AG20443 (cell line): ENCODE data around the gene ATP7B.
A peak's percentile ranks its signal among the peaks of the same experiment; 100 is the strongest.

Experiments
- DNase-seq: peaks from one replicate; pipeline ENCODE4 v3.0.0; 2012; ENCODE audit warnings: low spot score, mixed read lengths

ATP7B gene

DNA sequence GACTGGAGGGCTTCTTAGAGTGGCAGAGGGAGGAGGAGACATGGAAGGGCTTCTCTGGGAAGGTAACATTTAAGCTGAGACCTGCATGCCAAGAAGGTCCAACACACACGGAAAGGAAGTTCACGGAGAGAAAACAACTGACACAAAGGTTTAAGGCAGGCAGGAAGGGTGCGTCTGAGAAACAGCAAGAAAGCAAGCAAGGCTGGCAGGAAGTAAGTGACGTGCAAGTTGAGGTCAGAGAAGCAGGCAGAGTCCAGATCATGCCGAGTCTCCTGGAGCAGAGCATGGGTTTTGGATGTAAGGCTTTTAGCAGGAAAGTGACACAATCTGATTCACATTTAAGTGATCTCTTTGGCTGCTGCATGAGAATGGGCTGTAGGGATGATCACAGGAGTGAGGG is 60.5 kb downstream of the ATP7B start:
- DNase-seq, result no peak

DNA sequence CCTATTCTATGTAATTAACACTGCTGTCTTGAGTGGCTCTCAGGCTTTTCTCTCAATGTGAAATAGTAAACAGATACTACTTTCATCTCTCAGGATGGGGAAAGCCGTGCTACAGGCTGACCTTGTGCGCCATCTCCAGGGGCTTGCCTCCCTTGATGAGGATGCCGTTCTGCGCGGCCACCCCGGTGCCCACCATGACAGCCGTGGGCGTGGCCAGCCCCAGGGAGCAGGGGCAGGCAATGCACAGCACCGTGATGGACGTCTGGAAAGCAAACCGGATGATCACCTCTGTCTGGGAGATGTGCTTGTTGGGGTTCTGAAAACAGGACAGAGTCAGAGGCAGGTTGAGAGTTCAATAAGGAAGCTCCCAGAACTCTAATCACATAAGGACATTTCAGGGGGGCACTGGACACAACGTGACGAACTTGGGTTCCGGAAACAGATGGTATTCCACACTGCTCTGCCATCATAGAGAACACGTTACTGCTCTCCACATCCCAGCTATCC is 65.0 kb downstream of the ATP7B start:
- no peak for DNase-seq

DNA sequence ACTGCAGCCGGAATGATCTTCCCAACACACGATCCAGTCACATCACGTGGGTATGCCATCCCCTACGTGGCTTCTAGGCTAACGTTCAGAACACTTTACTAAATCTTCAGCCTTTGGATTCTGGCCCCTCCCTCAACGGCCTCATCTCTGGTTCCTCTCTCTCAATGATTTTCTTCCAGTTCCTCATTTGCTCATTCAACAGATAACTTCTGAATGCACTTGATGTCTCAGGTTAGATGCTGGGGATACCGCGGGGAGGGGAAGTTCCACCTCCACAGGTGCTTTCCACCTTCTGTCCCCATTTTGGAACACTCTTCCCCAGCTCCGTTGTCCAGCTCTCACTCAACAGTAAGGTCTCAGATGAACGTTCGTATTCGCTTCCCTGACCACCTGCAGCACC is 66.1 kb downstream of the ATP7B start:
- no peak for DNase-seq

DNA sequence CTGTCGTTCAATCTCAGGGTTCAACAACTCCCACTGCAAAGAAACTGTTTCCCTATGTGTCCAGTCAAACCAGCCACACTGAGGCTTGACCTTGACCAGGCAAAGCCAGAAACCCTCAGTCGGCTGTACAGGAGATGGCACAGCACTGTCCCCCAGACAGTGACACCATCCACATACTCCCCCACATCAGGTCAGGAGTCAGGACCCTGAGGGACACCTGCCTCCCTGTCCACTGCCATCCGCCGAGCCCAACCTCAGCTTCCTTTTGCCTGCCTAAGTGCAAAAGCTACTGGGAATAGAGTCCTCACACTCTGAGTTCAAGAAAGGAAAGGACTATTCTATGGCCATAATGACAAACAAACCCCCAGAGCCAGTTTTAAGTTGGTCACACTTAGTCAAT is 66.8 kb downstream of the ATP7B start:
- DNase-seq, result no peak

DNA sequence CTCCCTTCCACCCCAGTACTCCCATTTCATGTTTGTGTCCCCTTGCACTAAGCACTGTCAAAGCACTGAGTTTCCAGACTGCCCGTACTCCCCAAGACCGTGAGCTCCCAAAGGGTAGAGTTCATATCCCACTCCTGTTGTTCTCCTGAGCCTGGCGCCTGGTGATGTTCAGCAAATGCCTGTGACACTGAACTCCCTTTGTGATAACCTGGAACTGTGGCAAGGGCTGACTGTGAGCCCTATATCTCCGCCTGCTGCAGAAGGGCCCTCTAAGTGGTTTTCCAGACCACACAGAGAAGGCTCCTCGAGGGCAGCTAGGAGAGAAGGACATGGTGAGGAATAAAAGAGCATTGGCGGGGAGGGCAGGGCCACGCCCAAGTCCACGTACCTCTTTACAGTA is 67.5 kb downstream of the ATP7B start:
- DNase-seq, result no peak

DNA sequence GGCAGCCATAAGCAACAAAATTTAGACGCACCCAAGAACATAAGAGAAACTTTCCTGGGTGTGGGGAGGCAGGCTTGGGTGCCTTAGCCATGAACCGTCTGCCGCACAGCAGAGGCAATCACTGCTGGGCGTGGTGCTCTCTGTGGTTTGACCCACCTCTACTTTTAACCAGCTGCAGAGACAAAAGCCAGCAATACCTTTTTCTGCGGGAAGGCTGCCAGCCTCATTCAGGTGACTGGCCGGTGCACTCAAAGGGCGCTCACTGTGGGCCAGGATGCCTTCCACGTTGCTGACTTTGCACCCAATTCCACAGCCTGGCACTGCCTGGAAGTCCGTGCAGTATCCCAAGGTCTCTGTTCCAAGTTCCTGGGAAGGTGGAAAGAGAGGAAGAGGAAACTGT is 69.1 kb downstream of the ATP7B start:
- DNase-seq, result no peak

DNA sequence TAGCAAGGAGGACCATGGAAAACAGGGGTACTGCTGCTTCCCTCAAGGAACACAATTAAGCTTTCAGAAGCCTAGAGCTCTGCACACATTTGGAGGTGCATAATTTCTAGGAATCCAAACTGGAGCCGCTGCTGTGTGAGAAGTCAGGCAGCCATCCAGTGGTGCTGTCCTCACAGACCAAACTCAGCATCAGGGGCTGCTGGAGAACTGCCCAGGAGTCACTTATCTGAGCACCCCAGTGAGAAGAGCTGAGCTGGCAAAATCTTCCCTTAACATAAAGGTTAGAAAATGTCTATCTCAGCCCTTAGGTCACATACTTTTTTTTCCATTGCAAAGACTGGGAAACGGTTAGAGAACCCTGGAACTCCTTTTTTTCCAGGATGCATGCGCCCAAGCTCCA is 72.8 kb downstream of the ATP7B start:
- no peak for DNase-seq

DNA sequence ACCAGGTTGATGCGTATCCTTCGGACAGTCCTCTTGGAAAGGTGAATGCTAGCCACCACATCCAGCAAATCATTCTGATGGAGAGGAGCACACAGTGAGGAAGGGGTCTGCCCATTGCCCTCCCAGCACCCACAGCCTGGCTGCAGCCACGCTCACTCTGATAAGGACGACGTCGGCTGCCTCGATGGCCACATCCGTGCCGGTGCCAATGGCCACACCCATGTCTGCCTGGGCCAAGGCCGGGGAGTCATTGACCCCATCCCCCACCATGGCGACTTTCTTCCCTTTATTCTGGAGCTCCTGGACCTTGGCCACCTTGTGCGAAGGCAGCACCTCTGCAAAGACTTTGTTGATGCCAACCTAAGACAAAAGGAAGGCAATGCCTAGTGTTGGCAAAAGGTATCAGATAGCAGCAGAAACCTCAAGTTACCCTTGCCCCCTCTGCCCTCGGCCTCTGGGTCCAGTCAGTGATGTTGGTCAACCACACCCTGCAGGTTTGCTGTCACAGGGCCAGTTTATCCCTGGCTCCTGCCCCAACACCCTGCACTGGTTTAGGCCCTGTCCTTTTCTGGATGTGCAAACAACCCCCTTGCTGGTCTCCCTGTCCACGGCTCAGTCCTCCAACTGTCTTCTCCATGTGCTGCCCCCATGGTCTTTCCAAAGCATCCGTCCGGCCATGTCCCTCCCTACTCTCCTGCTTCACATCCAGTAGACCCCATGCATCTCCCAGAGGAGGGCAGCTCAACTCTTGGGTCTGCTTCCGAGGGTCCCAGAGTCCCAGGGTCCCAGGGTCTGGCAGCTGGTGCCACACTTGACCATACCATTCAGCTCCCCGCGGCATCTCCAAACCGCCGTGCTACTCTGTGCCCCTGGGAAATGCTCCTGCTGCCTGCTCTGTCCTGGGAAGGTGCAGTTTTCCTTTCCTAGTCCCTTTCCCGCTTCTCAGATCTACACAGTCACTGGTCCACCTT is 73.6 kb downstream of the ATP7B start:
- DNase-seq, result no peak

DNA sequence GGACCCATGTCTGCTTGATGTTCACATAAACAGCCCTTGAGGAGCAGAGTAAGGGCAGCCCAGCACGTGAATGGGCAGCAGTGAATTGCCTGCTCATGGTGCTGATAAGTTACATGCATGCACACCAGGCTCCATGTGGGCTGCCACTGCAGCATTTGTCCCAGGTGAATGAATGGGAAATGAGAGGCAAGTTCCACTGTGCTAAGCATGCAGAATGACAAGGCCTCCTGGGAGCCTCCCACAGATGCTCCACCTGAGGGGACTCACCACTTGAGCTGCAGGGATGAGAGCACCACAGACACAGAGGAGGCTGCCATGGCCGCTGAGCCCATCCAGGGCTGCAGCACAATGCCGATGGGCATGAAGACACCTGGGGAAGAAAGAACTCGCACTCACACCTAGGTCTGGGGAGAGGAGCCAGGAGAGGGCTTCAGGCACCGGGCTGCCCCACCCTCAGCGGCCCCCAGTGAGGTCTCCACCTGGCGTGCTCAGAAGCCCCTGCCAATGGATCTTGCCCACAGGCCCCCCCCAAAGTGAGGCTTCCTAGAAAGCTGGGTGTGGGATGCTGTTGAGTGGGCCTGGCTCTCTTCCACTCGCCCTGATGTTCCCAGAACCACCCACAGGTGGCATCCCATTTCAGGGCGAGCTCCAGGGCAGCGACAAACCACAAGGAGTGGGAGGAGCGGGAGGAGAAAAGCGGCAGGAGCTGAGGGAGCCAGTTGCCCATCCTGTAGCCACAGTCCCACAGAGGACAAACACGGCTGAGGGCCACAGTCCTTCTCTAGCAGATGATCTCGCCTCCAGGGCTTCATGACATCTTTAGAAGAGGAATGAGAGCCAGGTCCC is 75.7 kb downstream of the ATP7B start:
- peak; percentile 37 for DNase-seq

DNA sequence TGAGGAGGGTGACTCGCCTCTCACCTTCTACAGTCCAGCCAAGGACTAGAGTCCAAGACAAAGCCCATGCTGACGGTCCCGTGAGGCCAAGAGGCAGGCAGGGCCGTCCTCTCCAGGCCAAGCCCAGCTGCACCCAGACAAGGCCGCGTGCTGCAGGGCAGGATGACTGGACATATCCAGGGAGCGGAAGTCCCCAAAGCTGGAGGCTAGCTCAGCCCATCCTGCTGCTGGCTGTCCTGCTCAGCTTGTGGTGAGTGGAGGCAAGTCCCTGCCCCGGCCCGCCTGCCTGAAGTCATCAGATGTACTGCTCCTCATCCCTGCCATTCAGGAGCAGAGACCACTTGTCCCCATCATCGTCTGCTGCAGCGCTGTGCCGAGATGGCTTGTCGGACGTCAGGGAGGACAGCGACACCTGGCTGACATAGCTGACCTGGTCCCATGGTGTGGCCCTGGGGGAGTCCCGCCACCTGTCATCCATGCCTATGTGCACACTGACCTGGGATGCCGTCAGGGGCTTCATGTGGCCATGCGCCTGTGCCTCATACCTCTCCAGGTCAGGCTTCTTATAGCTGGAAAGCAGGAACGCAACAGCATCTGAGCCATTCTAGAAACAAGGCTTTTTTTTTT is 76.7 kb downstream of the ATP7B start:
- no peak for DNase-seq

DNA sequence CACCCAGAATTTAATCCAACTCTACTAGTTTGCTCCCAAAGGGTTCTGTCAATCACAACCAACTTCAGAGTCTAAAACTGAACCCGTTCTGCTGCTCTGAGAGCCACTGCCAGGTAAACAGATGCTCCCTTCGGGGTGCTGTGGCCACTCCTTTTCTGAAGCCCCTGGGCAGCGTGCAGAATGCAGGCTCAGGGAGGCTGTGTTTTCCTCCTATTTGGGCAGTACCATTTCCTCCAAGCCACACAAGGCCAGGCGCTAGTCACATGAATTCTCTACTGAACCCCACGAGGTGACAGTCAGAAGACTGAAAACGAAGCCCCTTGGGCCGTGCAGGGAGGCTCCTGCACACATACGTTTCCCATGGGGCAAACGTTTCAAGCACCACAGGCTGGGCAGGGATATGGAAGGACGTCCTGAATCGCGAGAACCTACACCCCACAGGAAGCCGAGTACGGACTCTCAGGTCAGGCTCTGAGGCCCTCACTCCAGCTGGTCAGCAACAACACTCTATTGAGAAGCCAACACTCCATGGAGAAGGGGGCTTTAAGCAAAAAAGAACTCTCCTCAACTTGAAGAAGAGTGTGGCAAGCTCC is 77.7 kb downstream of the ATP7B start:
- DNase-seq, result no peak

DNA sequence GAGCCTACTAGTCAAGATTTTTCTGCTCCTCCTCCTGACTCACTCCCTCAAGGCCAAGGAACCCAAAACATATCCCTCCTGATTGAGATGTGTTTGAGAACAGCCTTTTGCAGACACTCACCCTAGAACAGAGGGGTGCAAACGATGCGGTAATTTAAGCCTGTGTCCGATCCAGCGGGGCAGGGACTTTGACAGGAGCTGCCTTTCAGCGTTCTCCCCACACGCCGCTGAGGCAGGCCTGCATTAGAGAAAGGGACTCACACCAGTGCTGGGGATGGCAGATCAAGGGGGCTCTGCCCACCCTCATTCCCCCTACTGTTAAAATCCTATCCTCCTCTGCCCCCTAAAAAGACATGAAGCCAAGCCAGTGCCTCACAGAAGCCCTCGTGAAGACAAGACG is 79.0 kb downstream of the ATP7B start:
- DNase-seq, result no peak

DNA sequence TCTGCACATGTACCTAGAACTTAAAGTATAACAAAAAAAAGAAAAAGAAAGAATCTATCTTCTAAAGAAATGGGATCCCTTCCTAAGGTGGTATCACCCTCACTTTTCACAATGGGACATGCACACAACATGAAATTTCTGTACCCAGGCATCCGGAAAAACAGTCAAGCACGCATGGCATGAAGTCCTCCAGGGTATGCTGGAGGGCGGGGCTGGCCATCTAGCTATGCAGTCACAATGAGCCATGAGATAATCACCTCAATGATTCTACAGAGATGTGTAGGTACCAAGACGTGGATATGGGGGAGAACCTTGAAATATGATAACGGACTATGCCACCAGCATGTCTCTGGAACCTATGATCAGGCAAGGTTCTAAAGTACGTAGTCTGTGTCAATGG is 79.6 kb downstream of the ATP7B start:
- DNase-seq, result no peak

DNA sequence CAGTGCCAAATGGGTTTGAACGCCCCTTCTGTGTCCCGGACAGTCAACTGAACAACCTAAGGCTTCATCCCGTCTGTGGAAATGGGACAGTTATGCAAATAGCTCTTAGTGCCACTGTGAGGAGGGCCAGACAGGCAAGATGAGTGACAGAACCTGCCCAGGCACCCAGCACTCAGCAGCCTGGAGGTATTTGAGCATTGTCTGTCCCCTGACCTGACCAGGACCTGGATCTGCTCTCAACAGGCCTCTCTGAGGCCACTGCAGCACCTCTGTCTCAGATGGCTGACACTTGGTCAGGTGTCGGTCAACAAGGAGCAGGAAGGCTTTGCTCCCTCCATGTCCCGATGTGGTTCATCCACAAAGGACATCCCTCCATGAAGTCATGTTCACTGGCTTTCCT is 81.6 kb downstream of the ATP7B start:
- no peak for DNase-seq

DNA sequence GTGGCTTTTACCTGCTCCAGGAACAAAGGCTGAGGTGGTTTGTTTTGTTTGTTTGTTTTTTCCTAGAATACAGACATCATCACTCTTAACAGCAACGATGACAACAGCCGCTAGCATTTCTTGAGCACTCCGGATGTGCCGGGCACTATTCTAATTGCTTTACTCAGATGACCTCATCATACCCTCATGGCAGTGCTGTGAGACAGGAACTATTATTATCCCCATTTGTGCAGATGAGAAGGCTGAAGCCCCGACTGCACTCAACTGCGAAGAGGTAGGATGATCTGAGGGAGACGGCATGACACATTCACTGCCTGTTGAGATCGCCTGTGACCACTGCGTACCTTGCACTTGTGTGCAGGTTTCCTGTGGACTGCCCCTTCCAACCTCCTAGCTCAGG is 83.0 kb downstream of the ATP7B start:
- DNase-seq, result no peak

DNA sequence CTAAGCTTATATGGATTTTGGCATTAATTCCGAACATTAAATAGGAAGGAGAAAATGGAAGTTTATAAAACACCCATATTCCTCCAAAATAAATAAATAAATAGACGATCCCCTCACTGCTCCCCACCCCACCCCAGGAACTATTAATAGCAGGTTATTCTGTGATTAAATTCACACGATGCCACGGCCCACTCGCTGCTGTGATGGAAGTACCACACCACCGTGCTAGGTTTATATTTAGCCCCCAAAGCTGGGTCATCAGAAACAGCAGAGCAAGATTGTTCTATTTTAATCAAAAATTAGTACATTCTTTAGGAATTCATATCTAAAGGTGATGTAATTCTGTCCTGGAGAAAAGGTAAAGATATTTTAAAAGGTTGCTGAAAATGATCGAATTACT is 84.1 kb downstream of the ATP7B start:
- DNase-seq, result no peak

DNA sequence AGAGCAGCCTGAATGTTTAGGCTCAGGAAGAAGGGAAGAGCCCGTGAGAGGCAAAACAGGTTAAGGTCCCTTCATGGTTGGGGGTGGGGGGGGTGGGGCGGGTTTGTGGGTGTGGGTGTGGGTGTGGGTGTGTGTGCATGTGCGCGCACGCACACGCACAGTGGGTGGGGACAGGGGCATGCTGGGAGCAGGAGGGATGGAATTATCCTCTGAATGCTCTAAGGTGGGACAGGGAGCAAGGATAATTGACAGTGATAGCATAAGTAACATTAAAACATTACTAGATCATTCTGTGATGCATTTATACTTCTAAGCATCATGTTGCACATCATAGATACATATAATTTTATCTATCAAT is 84.7 kb downstream of the ATP7B start:
- no peak for DNase-seq

DNA sequence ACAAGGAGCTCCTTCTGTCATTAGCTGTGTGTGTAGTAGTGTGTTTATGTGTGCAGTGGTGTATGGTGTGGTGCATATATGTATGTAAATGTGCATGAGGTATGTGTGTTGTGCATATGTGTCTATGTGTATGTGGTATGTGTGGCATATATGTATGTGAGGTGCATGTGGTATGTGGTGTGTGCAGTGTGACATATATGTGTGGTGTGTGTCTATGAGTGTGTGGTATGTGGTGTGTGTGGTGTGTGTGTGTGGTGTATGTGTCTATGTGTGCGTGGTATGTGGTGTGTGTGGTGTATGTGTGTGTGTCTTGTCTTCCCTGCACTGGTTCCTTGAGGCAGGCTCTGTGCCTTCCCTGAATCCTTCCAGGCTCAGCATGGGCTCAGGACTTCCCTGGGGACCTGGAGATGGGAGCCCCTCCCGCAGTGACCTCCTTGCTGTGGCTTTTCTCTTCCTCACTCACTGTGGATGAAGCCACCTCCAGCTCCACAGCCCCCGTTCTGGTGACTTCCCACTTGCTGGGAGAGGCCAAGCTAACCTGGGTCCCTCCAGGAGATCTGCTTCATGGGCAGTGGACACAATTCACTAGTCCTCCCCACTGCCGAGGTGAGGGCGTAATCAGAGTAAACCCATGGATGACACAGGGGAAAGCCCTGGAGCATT is 85.3 kb downstream of the ATP7B start:
- DNase-seq, result no peak

DNA sequence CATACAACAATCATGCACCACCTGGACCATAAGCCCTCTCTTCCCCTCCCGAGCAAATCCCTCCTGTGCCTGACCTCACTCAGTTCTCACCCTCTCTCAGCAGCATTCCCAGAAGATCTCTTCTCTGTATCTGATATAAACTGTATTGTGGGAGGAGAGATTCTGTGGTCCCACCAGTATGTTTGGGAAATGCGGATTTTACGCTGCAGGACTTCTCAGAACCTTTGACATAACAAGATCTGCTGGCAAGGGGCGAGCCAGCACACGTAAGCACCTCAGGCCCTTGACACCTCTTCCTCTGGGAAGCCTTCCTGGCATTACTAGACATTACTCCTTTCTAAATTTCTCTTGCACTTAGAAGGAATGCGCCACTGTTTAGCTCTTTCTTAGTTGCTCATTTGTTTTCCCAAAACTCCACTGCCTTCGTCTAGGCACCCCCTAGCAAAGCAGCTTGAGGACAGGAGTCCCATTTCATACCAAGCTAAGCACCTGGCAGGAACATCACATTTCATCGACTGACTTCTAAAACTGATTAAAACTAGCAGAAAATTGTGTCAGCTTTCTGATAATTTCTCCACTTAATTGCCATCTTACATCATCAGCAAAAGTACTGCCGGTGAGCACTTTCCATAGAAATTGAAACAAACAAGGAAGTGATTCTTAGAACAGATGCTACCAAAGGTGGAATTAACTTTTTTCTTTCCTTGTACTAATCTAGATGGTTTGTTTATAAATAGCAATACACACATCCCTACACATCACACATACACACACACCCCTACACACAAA is 86.3 kb downstream of the ATP7B start:
- DNase-seq, result no peak

DNA sequence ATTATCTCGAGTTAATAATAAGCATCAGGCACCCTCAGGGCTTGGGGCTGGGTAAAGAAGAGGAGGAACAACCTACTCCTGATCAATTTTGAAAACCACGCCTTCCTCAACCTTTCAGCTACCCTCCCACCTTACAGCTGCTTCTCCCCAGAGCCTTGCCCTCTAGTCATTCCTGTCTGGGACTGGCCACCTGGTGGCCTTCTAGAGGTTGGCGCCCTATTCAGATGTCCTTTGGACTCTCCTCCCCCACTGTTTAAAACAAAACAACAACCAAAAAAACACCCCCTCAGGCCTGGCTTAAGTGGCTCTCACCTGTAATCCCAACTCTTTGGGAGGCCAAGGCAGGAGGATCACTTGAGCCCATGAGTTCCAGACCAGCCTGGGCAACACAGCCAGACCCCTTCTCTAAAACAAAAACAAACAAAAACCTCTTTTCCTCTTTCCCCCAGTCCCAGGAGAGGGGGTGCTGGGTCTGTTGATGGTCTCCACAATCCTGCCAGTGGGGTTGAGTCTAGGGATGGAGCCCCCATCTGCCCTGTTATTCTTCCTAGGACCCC is 87.2 kb downstream of the ATP7B start:
- DNase-seq, result no peak
